ENCODE measurements around the gene NPAS2.

NPAS2 gene

GRCh38 chr2:100909534-100910081 lies 89.7 kb downstream of the NPAS2 start:
- DNase-seq (ENCODE audit: low spot score) = no peak

- no peak for DNase-seq (ENCODE audit: low spot score)
Observed at GRCh38 chr2:100910111-100910510, 90.2 kb downstream of the NPAS2 start.

- peak; percentile 69 for DNase-seq (ENCODE audit: low spot score)
Observed at GRCh38 chr2:100919316-100919715, 99.4 kb downstream of the NPAS2 start.

DNA sequence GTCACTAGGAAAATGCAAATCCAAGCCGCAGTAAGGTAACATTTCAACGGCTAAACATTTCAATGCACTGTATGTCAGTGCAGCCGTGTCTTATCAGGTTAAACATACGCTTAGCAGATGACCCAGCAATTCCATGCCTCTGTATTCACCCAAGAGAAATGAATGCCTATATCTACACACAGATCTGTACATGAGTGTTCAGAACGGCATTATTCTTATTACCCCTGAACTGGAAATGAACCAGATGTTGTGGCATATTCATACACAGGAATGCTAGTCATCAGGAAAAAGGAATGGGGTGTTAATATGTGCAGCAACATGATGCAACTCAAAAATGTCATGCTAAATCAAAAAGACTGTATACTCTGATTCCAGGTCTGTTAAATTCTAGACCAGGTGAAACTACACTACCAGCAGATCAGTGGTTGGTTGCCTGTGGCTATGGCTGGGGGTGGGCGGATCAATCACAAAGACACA lies 101.8 kb downstream of the NPAS2 start:
- DNase-seq (ENCODE audit: low spot score) = no peak

DNA sequence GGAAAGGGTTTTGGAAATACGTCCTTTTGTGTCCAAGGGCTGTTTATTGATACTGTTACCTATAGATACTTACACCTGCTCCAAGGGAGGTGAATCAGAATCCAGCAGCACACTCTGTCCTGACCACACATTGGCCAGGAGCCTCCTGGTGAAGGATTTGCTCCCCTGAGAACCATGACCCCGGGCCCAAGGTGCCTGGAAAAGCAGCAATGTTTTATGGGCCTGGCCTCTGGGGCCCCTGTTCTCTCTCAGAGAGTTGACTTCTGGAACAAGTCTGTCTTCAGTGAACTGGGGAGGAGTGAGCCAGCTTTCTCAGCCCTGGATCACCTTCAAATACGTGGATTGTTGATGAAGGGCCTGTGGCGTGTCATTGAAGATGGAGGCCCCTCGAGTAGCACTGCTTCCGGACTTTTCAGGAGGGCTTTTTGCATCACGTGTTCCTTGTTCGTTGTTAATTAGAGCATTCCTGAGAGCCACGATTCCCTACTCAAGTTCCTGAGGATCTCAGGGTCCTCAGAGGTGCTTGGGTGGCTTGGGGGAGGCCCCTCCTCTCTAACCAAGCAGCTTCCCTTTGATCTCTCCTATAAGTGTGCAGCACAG lies 103.6 kb downstream of the NPAS2 start:
- DNase-seq (ENCODE audit: low spot score) = no peak

DNA sequence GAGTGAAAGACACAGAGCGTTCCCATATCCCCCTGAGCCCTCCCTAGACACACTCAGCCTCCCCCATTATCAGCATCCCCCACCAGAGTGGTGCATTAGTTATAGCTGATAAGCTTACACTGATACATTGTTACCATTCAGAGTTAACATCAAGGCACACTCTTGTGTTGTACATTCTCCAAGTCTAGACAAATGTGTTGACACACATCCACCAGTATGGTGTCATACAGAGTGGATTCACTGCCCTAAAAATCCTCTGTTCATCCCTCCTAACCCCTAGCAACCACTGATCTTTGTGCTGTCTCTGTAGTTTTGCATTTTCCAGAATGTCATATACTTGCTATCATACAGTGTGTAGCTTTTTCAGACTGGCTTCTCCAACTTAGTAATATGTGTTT lies 104.2 kb downstream of the NPAS2 start:
- DNase-seq (ENCODE audit: low spot score) = no peak

GRCh38 chr2:100924520-100925451 lies 104.8 kb downstream of the NPAS2 start:
- no peak for DNase-seq (ENCODE audit: low spot score)

DNA sequence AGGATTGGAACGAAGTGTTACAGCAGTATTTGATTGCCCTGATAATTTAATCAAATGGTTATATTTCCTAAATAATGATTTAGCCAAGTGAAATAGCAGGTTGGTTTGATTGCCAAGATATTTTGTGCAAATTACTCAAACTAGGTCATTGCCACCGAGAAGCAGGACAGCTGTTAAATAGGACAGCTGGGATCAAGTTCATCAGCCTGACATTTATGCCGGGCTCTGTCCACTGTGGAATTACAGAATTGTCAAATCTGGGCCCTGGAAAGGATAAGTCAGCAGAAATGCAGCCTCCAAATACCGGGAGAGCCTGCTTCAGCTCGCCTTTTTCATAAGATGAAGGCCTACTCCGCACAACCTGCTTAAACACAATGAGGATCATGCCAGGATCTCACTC lies 108.3 kb downstream of the NPAS2 start:
- no peak for DNase-seq (ENCODE audit: low spot score)

DNA sequence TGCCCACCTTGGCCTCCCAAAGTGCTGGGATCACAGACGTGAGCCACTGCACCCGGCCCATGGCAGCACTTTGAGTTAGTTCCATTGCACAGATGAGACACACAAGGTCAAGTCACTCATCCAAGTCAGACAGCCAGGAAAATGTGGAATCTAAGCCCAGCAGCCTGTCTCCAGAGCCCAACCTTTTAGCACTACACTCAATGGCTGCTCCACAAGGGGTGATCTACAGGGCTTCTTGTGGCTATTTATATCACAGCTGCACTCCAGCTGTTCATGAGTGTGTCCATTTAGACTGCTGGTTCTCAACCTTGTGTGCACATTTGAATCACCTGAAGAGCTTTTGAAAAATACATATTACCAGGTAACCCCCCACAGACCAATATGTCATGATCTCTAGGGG lies 109.2 kb downstream of the NPAS2 start:
- no peak for DNase-seq (ENCODE audit: low spot score)

GRCh38 chr2:100934504-100935371 lies 114.8 kb downstream of the NPAS2 start:
- DNase-seq (ENCODE audit: low spot score) = no peak

- no peak for DNase-seq (ENCODE audit: low spot score)
Observed at GRCh38 chr2:100935372-100935752, 115.4 kb downstream of the NPAS2 start.

- DNase-seq (ENCODE audit: low spot score) = no peak
Observed at GRCh38 chr2:100936070-100936741, 116.3 kb downstream of the NPAS2 start.

- DNase-seq (ENCODE audit: low spot score) = no peak
Observed at GRCh38 chr2:100936972-100937542, 117.1 kb downstream of the NPAS2 start.

- no peak for DNase-seq (ENCODE audit: low spot score)
Observed at GRCh38 chr2:100938031-100939026, 118.4 kb downstream of the NPAS2 start.

DNA sequence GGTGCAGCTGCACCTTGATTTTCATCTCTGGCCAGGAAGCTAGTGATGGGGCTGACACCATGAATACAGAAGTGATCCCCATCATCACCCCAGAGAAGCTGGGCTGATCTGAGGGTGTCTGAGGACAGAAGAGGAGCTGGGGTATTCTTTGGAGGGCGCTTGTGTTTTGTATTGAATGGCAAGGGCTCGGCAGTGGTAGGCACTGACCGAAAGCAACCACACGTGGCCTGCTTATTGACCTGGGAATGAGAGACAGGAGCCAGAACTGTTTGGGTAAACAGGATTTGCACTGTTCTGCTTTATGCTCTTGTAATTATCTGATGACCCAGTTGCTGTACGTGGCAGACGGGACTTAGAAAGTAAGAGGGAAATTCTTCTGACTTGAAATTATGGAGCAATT lies 119.5 kb downstream of the NPAS2 start:
- DNase-seq (ENCODE audit: low spot score) = no peak

- no peak for DNase-seq (ENCODE audit: low spot score)
Observed at GRCh38 chr2:100940240-100940639, 120.3 kb downstream of the NPAS2 start.

DNA sequence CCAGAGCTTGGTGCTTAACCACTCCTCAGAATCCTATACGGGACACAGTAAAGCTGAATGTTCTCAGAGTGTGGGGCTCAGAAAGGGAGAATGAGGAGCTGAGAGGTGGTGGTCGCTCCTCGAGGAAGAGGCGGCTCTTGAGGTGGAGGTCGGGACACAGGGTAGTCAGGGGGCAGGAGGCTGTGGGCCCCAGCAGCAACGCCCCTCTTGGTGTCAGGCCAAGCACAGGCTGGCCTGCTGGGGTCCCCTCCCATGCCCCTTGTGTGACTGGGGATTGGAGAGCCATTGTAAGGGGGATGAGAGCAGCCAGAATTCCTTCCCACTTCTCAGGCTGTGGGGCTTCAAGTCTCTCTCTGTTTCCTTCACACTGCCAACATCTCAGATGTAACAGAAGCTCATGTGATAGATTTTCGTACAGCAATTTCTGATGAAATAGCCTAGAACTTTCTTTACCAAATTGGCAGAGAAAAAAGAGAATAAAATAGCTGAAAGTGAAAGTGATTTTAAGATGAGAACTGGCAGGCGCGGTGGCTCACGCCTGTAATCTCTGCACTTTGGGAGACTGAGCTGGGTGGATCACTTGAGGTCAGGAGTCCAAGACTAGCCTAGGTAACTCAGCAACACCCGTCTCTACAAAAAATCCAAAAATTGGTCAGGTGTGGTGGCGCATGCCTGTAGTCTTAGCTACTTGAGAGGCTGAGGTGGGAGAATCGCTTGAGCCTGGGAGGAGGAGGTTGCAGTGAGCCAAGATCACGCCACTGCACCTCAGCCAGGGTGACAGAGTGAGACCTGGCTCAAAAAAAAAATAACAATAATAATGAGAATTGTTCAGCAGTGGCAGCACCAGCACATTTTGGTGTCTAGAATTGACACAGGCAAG lies 121.1 kb downstream of the NPAS2 start:
- no peak for DNase-seq (ENCODE audit: low spot score)

DNA sequence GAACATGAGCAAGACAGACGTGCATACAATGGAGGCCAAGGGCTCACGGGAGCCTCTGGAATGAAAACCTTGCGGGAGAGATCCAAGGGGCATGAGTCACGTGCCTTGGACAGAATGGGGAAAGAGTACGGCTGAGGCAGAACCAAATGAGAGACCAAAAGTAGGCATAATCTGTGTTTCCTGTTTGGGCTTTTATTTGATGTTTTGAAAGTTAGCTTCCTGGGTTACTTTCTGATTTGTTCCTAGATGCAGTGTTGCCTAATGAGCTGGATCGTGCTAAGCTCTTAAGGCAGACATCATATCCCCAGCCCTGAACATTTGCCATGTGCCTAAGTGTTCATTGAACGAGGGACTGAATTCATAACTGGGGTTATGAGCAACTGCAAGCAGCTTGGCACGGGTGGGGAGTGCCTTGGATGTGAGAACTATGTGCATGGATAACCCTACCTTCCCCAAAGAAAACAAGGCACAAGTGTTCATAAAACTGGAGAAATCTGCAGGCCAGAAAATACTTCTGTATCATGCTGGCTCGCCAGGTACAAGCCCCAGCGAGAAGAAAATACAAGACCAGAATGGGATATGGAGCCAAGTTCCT lies 121.8 kb downstream of the NPAS2 start:
- DNase-seq (ENCODE audit: low spot score) = no peak

Measured in iPS-NIHi11 (cell line).